ENCODE measurements around the gene POLDIP3.

Gene POLDIP3

GRCh38 chr22:42614312-42615091 lies at the start of gene POLDIP3:
Gene POLDIP3, minus strand, starts transcription at chr22:42614883. Its CDS starts 26 bp downstream, at chr22:42614857.
- DNase-seq: peak; percentile 98 to 99

- DNase-seq: peak; percentile 72 to 82
Measured at GRCh38 chr22:42661985-42662831, 47.5 kb upstream of the POLDIP3 start.

- no peak for DNase-seq
Measured at GRCh38 chr22:42656578-42656977, 41.9 kb upstream of the POLDIP3 start.

- peak in 1 of 2 donors; percentile 65 for DNase-seq
Measured at GRCh38 chr22:42655693-42656092, 41.0 kb upstream of the POLDIP3 start.

- no peak for DNase-seq
Measured at GRCh38 chr22:42654436-42655073, 39.9 kb upstream of the POLDIP3 start.

- DNase-seq: no peak
Measured at GRCh38 chr22:42653999-42654398, 39.3 kb upstream of the POLDIP3 start.

- DNase-seq: no peak
Measured at GRCh38 chr22:42651134-42651533, 36.5 kb upstream of the POLDIP3 start.

GRCh38 chr22:42649246-42650099 lies 34.8 kb upstream of the POLDIP3 start, which contains the start of gene CYB5R3:
Gene CYB5R3, minus strand, starts transcription at chr22:42649392. Its CDS starts 77 bp downstream, at chr22:42649315.
- peak; percentile 71 to 82 for DNase-seq

GRCh38 chr22:42648368-42649245 lies 33.9 kb upstream of the POLDIP3 start:
- peak in 1 of 2 donors; percentile 39 for DNase-seq

- no peak for DNase-seq
Measured at GRCh38 chr22:42648017-42648367, 33.3 kb upstream of the POLDIP3 start.

GRCh38 chr22:42646569-42647525 lies 32.2 kb upstream of the POLDIP3 start:
- no peak for DNase-seq

GRCh38 chr22:42645938-42646568 lies 31.4 kb upstream of the POLDIP3 start:
- DNase-seq: no peak

GRCh38 chr22:42645341-42645937 lies 30.8 kb upstream of the POLDIP3 start:
- DNase-seq: no peak

GRCh38 chr22:42644422-42645340 lies 30.0 kb upstream of the POLDIP3 start:
- no peak for DNase-seq

GRCh38 chr22:42643634-42644421 lies 29.1 kb upstream of the POLDIP3 start:
- DNase-seq: no peak

GRCh38 chr22:42642806-42643633 lies 28.3 kb upstream of the POLDIP3 start:
- no peak for DNase-seq
